Measurements from ENCODE around the gene VWA2. TPM values are rescaled to one million over a fixed set of nuclear protein-coding genes. Genes with fewer than 3 reads are reported as not detected.

The VWA2 gene
- total RNA-seq, 1 experiment from 2014 or later: 1.6 TPM

- H3K23ac ChIP-seq (ENCODE audit: insufficient read length, low read depth, low read length): no peak overlapping the region
- no peak overlapping the region for H2BK12ac ChIP-seq (ENCODE audit: insufficient read length, low read depth, low read length)
- H3K4me3 Mint-ChIP-seq: no peak overlapping the region
- H2AK5ac ChIP-seq (ENCODE audit: insufficient read length, low read length): no peak overlapping the region
- no peak overlapping the region for H3K18ac ChIP-seq (ENCODE audit: insufficient read length, low read depth, low read length)
- H3K27ac ChIP-seq (ENCODE audit: insufficient read length, low read depth, low read length): no peak overlapping the region
- no peak overlapping the region for H4K8ac ChIP-seq (replicated peaks; ENCODE audit: insufficient read length, low read depth, low read length)
- no peak overlapping the region for H3T11ph ChIP-seq (ENCODE audit: low read length)
- H2BK20ac ChIP-seq (ENCODE audit: low read depth, low read length, poor library complexity, severe bottlenecking): no peak overlapping the region
- no peak overlapping the region for H2AFZ ChIP-seq (ENCODE audit: low read length)
- TF ChIP-seq, protein P1, sequence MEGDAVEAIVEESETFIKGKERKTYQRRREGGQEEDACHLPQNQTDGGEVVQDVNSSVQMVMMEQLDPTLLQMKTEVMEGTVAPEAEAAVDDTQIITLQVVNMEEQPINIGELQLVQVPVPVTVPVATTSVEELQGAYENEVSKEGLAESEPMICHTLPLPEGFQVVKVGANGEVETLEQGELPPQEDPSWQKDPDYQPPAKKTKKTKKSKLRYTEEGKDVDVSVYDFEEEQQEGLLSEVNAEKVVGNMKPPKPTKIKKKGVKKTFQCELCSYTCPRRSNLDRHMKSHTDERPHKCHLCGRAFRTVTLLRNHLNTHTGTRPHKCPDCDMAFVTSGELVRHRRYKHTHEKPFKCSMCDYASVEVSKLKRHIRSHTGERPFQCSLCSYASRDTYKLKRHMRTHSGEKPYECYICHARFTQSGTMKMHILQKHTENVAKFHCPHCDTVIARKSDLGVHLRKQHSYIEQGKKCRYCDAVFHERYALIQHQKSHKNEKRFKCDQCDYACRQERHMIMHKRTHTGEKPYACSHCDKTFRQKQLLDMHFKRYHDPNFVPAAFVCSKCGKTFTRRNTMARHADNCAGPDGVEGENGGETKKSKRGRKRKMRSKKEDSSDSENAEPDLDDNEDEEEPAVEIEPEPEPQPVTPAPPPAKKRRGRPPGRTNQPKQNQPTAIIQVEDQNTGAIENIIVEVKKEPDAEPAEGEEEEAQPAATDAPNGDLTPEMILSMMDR (conservative IDR thresholded peaks at IDR 0.05): no peak
- H4K5ac ChIP-seq (ENCODE audit: insufficient read length, low read depth, low read length): no peak overlapping the region
- no peak overlapping the region for H3K4me2 ChIP-seq (ENCODE audit: insufficient read depth, insufficient read length, low read length)
- H3K79me2 ChIP-seq (ENCODE audit: insufficient read depth, low read length): no peaks in the 10 kb centered on the region
- peaks cover 0 to 2% of the 10 kb centered on the region in 2 experiments; a peak in 3 of 4 replicates for H3K4me1 Mint-ChIP-seq
- no peaks in the 10 kb centered on the region for H3K27me3 ChIP-seq (ENCODE audit: insufficient read depth, low read length)
- H2BK5ac ChIP-seq (ENCODE audit: insufficient read length, low read length): no peak overlapping the region
- no peak overlapping the region for H2BK15ac ChIP-seq (ENCODE audit: low read depth, low read length)
- H4K20me1 ChIP-seq (ENCODE audit: control insufficient read depth, insufficient read depth, insufficient read length): no peaks in the 10 kb centered on the region
- H3K27me3 Mint-ChIP-seq (ENCODE audit: low read depth): no peaks in the 10 kb centered on the region; the same call in 1 of the 2 replicates
- H3K27ac Mint-ChIP-seq: no peak overlapping the region; a peak in 1 of 7 replicates
- H3K79me1 ChIP-seq (ENCODE audit: insufficient read depth, low read depth, low read length, poor library complexity, severe bottlenecking): no peaks in the 10 kb centered on the region
- H3K14ac ChIP-seq (ENCODE audit: insufficient read depth, low read length): no peak overlapping the region
- WGBS (ENCODE audit: extremely low coverage, insufficient read length, low lambda C conversion rate): no CpG with 5 or more reads among the region's 1 CpG
- no peak overlapping the region for H3K56ac ChIP-seq (ENCODE audit: insufficient read length, low read depth, low read length)
- peaks cover 11 to 13% of the 10 kb centered on the region in 2 experiments for H3K9me3 Mint-ChIP-seq
- H3K9ac ChIP-seq (ENCODE audit: extremely low read depth, insufficient read length, low read length): no peak overlapping the region
- no peak overlapping the region for H4K91ac ChIP-seq (ENCODE audit: insufficient read length, low read depth, low read length)
- no peaks in the 10 kb centered on the region for H3K9me3 ChIP-seq (ENCODE audit: control insufficient read depth, low read depth, low read length)
- H3K23me2 ChIP-seq (ENCODE audit: insufficient read length, low read depth, low read length, poor library complexity, severe bottlenecking): no peaks in the 10 kb centered on the region
- H3K36me3 Mint-ChIP-seq (ENCODE audit: insufficient read depth in 1 of 3, low read depth in 3 of 3): peaks cover 9 to 18% (median 14%) of the 10 kb centered on the region in 3 experiments
- no peaks in the 10 kb centered on the region for H3K4me1 ChIP-seq (ENCODE audit: insufficient read depth, low read length)
- DNase-seq: no peak
- no peak overlapping the region for H2BK120ac ChIP-seq (ENCODE audit: low read depth, low read length, poor library complexity, severe bottlenecking)
- no peak overlapping the region for H3K4ac ChIP-seq (ENCODE audit: low read depth, low read length)
These were observed 11.7 kb downstream of the VWA2 start for GRCh38 chr10:114250716-114251115.
